GM12891 (cell line): ENCODE measurements around the gene ME3.

Source experiments
- PAX5 ChIP-seq: IDR thresholded peaks from 2 replicates; pipeline ENCODE4 v1.6.1; 2011; ENCODE audit warnings: low read length, moderate library complexity, mild to moderate bottlenecking; ENCODE audit not compliant: insufficient read depth, severe bottlenecking
- POLR2A ChIP-seq: IDR thresholded peaks from 2 replicates; pipeline ENCODE4 v1.6.1; 2011; ENCODE audit warnings: low read depth, low read length, control low read depth
- POLR2AphosphoS5 ChIP-seq: IDR thresholded peaks from 2 replicates; pipeline ENCODE4 v1.6.1; 2011; ENCODE audit warnings: low read depth, low read length, control low read depth
- TAF1 ChIP-seq: IDR thresholded peaks from 2 replicates; pipeline ENCODE4 v1.6.1; 2011; ENCODE audit warnings: low read depth, low read length, control low read depth

- no peak for TF ChIP-seq POLR2AphosphoS5
- TF ChIP-seq POLR2A, result no peak
- no peak for TF ChIP-seq TAF1
- TF ChIP-seq PAX5, result no peak
Observed at GRCh38 chr11:86718999-86719398, 46.6 kb upstream of the ME3 start.
